GM23338 (cell line): ENCODE data around the gene TEX29. TPM values are rescaled to one million over a fixed set of nuclear protein-coding genes. Genes with fewer than 3 reads are reported as not detected.

Experiments used
- ATAC-seq: fragments of 200-7000 bp; cut with Tn5 transposase; 3 replicates; pipeline ENCODE4 v1.9.1; 2020
- DNase-seq: peaks from one replicate; pipeline ENCODE4 v3.0.0-alpha.2; 2015; ENCODE audit warnings: low spot score
- H2AFZ ChIP-seq: fragments of 200-600 bp; sonication (generic); 2 replicates; pipeline ENCODE4 v1.8.0; 2016; ENCODE audit warnings: antibody characterized with exemption, mild to moderate bottlenecking, moderate library complexity
- H3F3A ChIP-seq: fragments of 200-600 bp; sonication (generic); replicated peaks from 2 replicates; pipeline ENCODE4 v1.8.0; 2017; ENCODE audit warnings: antibody characterized with exemption, mixed run types, low read depth
- H3K27ac ChIP-seq: fragments of 200-600 bp; sonication (generic); 2 replicates; pipeline ENCODE4 v1.6.1; 2016; ENCODE audit warnings: low read depth
- H3K27me3 ChIP-seq: fragments of 200-600 bp; sonication (generic); 2 replicates; pipeline ENCODE4 v1.8.0; 2016; ENCODE audit warnings: mild to moderate bottlenecking, mixed run types, moderate library complexity; ENCODE audit not compliant: insufficient read depth
- H3K36me3 ChIP-seq: fragments of 200-600 bp; sonication (generic); 2 replicates; pipeline ENCODE4 v1.8.0; 2016; ENCODE audit warnings: mild to moderate bottlenecking; ENCODE audit not compliant: insufficient read depth
- H3K4me1 ChIP-seq: fragments of 200-600 bp; sonication (generic); 2 replicates; pipeline ENCODE4 v1.8.0; 2016; ENCODE audit warnings: mild to moderate bottlenecking, moderate library complexity; ENCODE audit not compliant: insufficient read depth
- H3K4me2 ChIP-seq: fragments of 200-600 bp; sonication (generic); 2 replicates; pipeline ENCODE4 v1.7.1; 2017; ENCODE audit warnings: mixed run types
- H3K4me3 ChIP-seq: fragments of 200-600 bp; sonication (generic); 2 replicates; pipeline ENCODE4 v1.6.1; 2016; ENCODE audit warnings: mixed run types
- H3K79me2 ChIP-seq: fragments of 200-600 bp; sonication (generic); replicated peaks from 2 replicates; pipeline ENCODE4 v1.8.0; 2017; ENCODE audit warnings: mild to moderate bottlenecking; ENCODE audit not compliant: insufficient read depth
- H3K9me2 ChIP-seq: fragments of 200-600 bp; sonication (generic); 2 replicates; pipeline ENCODE4 v1.8.0; 2017; ENCODE audit not compliant: insufficient read depth
- H4K20me1 ChIP-seq: fragments of 200-600 bp; sonication (generic); replicated peaks from 2 replicates; pipeline ENCODE4 v1.8.0; 2017; ENCODE audit warnings: mild to moderate bottlenecking; ENCODE audit not compliant: insufficient read depth
- H3K27ac Mint-ChIP-seq: 2 replicates; pipeline ENCODE4 v1.8.0; 2020; ENCODE audit warnings: inconsistent platforms, mild to moderate bottlenecking, moderate library complexity, mixed read lengths
- H3K27me3 Mint-ChIP-seq: 3 replicates; pipeline ENCODE4 v1.8.0; 2022; ENCODE audit warnings: low read depth, mild to moderate bottlenecking, moderate library complexity, mixed read lengths, inconsistent platforms; ENCODE audit not compliant: insufficient read depth, poor library complexity
- H3K36me3 Mint-ChIP-seq: 3 replicates; pipeline ENCODE4 v1.8.0; 2021; ENCODE audit warnings: low read depth, mild to moderate bottlenecking, inconsistent platforms, moderate library complexity, mixed read lengths
- H3K4me1 Mint-ChIP-seq: 3 replicates; pipeline ENCODE4 v1.8.0; 2020; ENCODE audit warnings: mild to moderate bottlenecking, inconsistent platforms, mixed read lengths
- H3K4me3 Mint-ChIP-seq: 3 replicates; pipeline ENCODE4 v1.8.0; 2021; ENCODE audit warnings: moderate library complexity, mild to moderate bottlenecking, inconsistent platforms, mixed read lengths
- H3K9me3 Mint-ChIP-seq: 3 replicates; pipeline ENCODE4 v1.8.0; 2020; ENCODE audit warnings: moderate library complexity, mild to moderate bottlenecking, inconsistent platforms, mixed read lengths
- CREB1 ChIP-seq: fragments of 250-450 bp; sonication (Bioruptor Pico); IDR thresholded peaks from 2 replicates; pipeline ENCODE4 v1.5.0; 2020; ENCODE audit warnings: low read depth, mild to moderate bottlenecking, moderate library complexity
- CTCF ChIP-seq, 2 experiments: fragments of 200-600 bp in 1 of 2; sonication (generic) in 1 of 2; conservative IDR thresholded peaks; 2 replicates each; pipeline versions ENCODE4 v1.5.1 to v1.6.1; 2016 to 2017; ENCODE audit warnings: antibody characterized with exemption in 2 of 2, low read depth in 2 of 2, mild to moderate bottlenecking in 2 of 2, moderate library complexity in 1 of 2
- ETS1 ChIP-seq: IDR thresholded peaks from 2 replicates; pipeline ENCODE4 v1.6.1; 2016; ENCODE audit warnings: antibody characterized with exemption
- EZH2 ChIP-seq: fragments of 200-600 bp; sonication (generic); IDR thresholded peaks from one replicate; pipeline ENCODE4 v1.8.0; 2017; ENCODE audit warnings: antibody characterized with exemption, mild to moderate bottlenecking, low read depth; ENCODE audit not compliant: unreplicated experiment
- EZH2phosphoT487 ChIP-seq: fragments of 200-600 bp; sonication (generic); IDR thresholded peaks from one replicate; pipeline ENCODE4 v1.8.1; 2018; ENCODE audit warnings: antibody characterized with exemption; ENCODE audit not compliant: unreplicated experiment
- JUNB ChIP-seq: IDR thresholded peaks from one replicate; pipeline ENCODE4 v1.6.1; 2016; ENCODE audit warnings: antibody characterized with exemption; ENCODE audit not compliant: unreplicated experiment
- NANOG ChIP-seq: IDR thresholded peaks from 2 replicates; pipeline ENCODE4 v1.6.1; 2016; ENCODE audit warnings: antibody characterized with exemption, borderline replicate concordance
- POLR2AphosphoS5 ChIP-seq: IDR thresholded peaks from 2 replicates; pipeline ENCODE4 v1.6.1; 2016; ENCODE audit warnings: antibody characterized with exemption, low read depth
- REST ChIP-seq: IDR thresholded peaks from one replicate; pipeline ENCODE4 v1.6.1; 2018; ENCODE audit warnings: antibody characterized with exemption; ENCODE audit not compliant: unreplicated experiment
- STAT1 ChIP-seq: IDR thresholded peaks from one replicate; pipeline ENCODE4 v1.6.1; 2016; ENCODE audit warnings: antibody characterized with exemption; ENCODE audit not compliant: unreplicated experiment
- ZNF114 ChIP-seq: fragments of 250-450 bp; sonication (Bioruptor Pico); IDR thresholded peaks from 2 replicates; pipeline ENCODE4 v1.5.0; 2020; ENCODE audit warnings: mild to moderate bottlenecking, moderate library complexity
- ZNF331 ChIP-seq: fragments of 250-450 bp; sonication (Bioruptor Pico); IDR thresholded peaks from 2 replicates; pipeline ENCODE4 v1.5.0; 2020; ENCODE audit warnings: low read depth, mild to moderate bottlenecking, moderate library complexity
- ZNF462 ChIP-seq: fragments of 250-450 bp; sonication (Bioruptor Pico); IDR thresholded peaks from 2 replicates; pipeline ENCODE4 v1.5.0; 2020; ENCODE audit warnings: mild to moderate bottlenecking, moderate library complexity
- polyA plus RNA-seq: library from polyadenylated mRNA; unstranded; fragments of >200 nt; fragmentation: Nextera tagmentation; extraction: Ambion mirVana; gene quantifications from 2 replicates; pipeline ENCODE4 v1.2.1, GENCODE V29; 2016
- total RNA-seq: library from RNA; depleted of rRNA; stranded (reverse); fragments of >200 nt; shearing (Covaris generic); gene quantifications from 2 replicates; pipeline ENCODE4 v1.2.3, GENCODE V29; 2014

The TEX29 gene
- total and polyA plus RNA-seq, 2 experiments from 2014 or later = 0.31 TPM; not detected in 1

- peaks cover 54% of the 10 kb centered on the region for H3K36me3 Mint-ChIP-seq
- no peak overlapping the region for H3K4me2 ChIP-seq
- H4K20me1 ChIP-seq = no peaks in the 10 kb centered on the region
- H3K4me1 Mint-ChIP-seq = no peaks in the 10 kb centered on the region; the same call in 2 of the 3 replicates
- H3K36me3 ChIP-seq = no peaks in the 10 kb centered on the region
- no peaks in the 10 kb centered on the region for H3K79me2 ChIP-seq
- H3K9me3 Mint-ChIP-seq = peaks cover 41% of the 10 kb centered on the region
- H3K4me1 ChIP-seq = no peaks in the 10 kb centered on the region
- DNase-seq = no peak
- H3K27ac ChIP-seq = no peak overlapping the region
- no peak overlapping the region for H3K27ac Mint-ChIP-seq
- no peaks in the 10 kb centered on the region for H3F3A ChIP-seq
- no peaks in the 10 kb centered on the region for H3K27me3 ChIP-seq
- no peaks in the 10 kb centered on the region for H3K9me2 ChIP-seq
- peaks cover 10% of the 10 kb centered on the region for H3K27me3 Mint-ChIP-seq
- TF ChIP-seq STAT1 (no peak), ETS1 (no peak), ZNF331 (no peak), ZNF462 (CRISPR knock-in tag) (no peak), JUNB (no peak), CREB1 (CRISPR knock-in tag) (no peak), REST (no peak), POLR2AphosphoS5 (no peak), CTCF (conservative IDR thresholded peaks at IDR 0.05; ENCODE audit: low read depth in 2 of 2) (no peak), NANOG (no peak), EZH2 (no peak), ZNF114 (no peak), EZH2phosphoT487 (no peak)
- ATAC-seq = no peak
- H3K4me3 ChIP-seq = no peak overlapping the region
- H2AFZ ChIP-seq = no peak overlapping the region
- H3K4me3 Mint-ChIP-seq = no peak overlapping the region
Observed at GRCh38 chr13:111312944-111313590, 7.4 kb upstream of the TEX29 start.
